ENCODE measurements around the gene RITA1. TPM values are rescaled to one million over a fixed set of nuclear protein-coding genes. Genes with fewer than 3 reads are reported as not detected.

RITA1 gene
- total RNA-seq, 1 donor from 2014 or later = 17.9 TPM

- no peak for TF ChIP-seq CTCF (IDR thresholded peaks at IDR 0.05; ENCODE audit: borderline replicate concordance)
- Histone ChIP-seq H3K27me3 (ENCODE audit: low read depth) (peaks cover 61% of the 10 kb centered on the region), H3K4me3 (no peak overlapping the region), H3K9me3 (replicated peaks) (no peaks in the 10 kb centered on the region), H3K36me3 (peaks cover 53% of the 10 kb centered on the region), H3K4me1 (peaks cover 24% of the 10 kb centered on the region), H3K27ac (replicated peaks) (no peak overlapping the region)
- no peak for DNase-seq
- intact Hi-C loops (cut with micrococcal nuclease) = no loop called here
These were observed 28.2 kb upstream of the RITA1 start for GRCh38 chr12:113157218-113157859.

GRCh38 chr12:113158439-113159203 is 26.9 kb upstream of the RITA1 start:
- Histone ChIP-seq H3K27ac (replicated peaks) (no peak overlapping the region), H3K4me3 (no peak overlapping the region), H3K36me3 (peaks cover 66% of the 10 kb centered on the region), H3K9me3 (replicated peaks) (no peaks in the 10 kb centered on the region), H3K27me3 (ENCODE audit: low read depth) (peaks cover 50% of the 10 kb centered on the region), H3K4me1 (peaks cover 16% of the 10 kb centered on the region)
- no peak for DNase-seq
- no peak for TF ChIP-seq CTCF (IDR thresholded peaks at IDR 0.05; ENCODE audit: borderline replicate concordance)
- intact Hi-C loops (cut with micrococcal nuclease) = no loop called here

- H3K36me3 ChIP-seq = peaks cover 79% of the 10 kb centered on the region
- intact Hi-C loops (cut with micrococcal nuclease) = no loop called here
- TF ChIP-seq CTCF (IDR thresholded peaks at IDR 0.05; ENCODE audit: borderline replicate concordance) = no peak
- H3K9me3 ChIP-seq (replicated peaks) = no peaks in the 10 kb centered on the region
- H3K27ac ChIP-seq (replicated peaks) = no peak overlapping the region
- DNase-seq = no peak
- H3K4me1 ChIP-seq = peaks cover 8% of the 10 kb centered on the region
- H3K4me3 ChIP-seq = no peak overlapping the region
- peaks cover 37% of the 10 kb centered on the region for H3K27me3 ChIP-seq (ENCODE audit: low read depth)
These were observed 25.6 kb upstream of the RITA1 start for GRCh38 chr12:113159937-113160336.

GRCh38 chr12:113161415-113162016 is 24.0 kb upstream of the RITA1 start:
- H3K27me3 ChIP-seq (ENCODE audit: low read depth) = peaks cover 21% of the 10 kb centered on the region
- peaks cover 8% of the 10 kb centered on the region for H3K4me1 ChIP-seq
- H3K27ac ChIP-seq (replicated peaks) = no peak overlapping the region
- no peak for TF ChIP-seq CTCF (IDR thresholded peaks at IDR 0.05; ENCODE audit: borderline replicate concordance)
- intact Hi-C loops (cut with micrococcal nuclease) = no loop called here
- no peak overlapping the region for H3K4me3 ChIP-seq
- no peaks in the 10 kb centered on the region for H3K9me3 ChIP-seq (replicated peaks)
- no peak for DNase-seq
- peaks cover 95% of the 10 kb centered on the region for H3K36me3 ChIP-seq

GRCh38 chr12:113162102-113163029 is 23.2 kb upstream of the RITA1 start:
- peaks cover 100% of the 10 kb centered on the region for H3K36me3 ChIP-seq
- intact Hi-C loops (cut with micrococcal nuclease) = no loop called here
- no peaks in the 10 kb centered on the region for H3K9me3 ChIP-seq (replicated peaks)
- no peak overlapping the region for H3K27ac ChIP-seq (replicated peaks)
- TF ChIP-seq CTCF (IDR thresholded peaks at IDR 0.05; ENCODE audit: borderline replicate concordance) = no peak
- H3K4me1 ChIP-seq = peaks cover 8% of the 10 kb centered on the region
- peaks cover 16% of the 10 kb centered on the region for H3K27me3 ChIP-seq (ENCODE audit: low read depth)
- peak; percentile 39 for DNase-seq
- no peak overlapping the region for H3K4me3 ChIP-seq

Measured in left ventricle myocardium inferior (tissue), 1 donor.